NT2/D1 (cell line): Measurements from ENCODE around the gene CRYBB2.

Source experiments
- SUZ12 ChIP-seq: IDR thresholded peaks from 2 replicates; pipeline ENCODE4 v1.6.1; 2011; ENCODE audit not compliant: insufficient read length, insufficient read depth; ENCODE audit errors: extremely low read depth
- YY1 ChIP-seq: IDR thresholded peaks from 2 replicates; pipeline ENCODE4 v1.6.1; 2011; ENCODE audit not compliant: insufficient read length, insufficient read depth

DNA sequence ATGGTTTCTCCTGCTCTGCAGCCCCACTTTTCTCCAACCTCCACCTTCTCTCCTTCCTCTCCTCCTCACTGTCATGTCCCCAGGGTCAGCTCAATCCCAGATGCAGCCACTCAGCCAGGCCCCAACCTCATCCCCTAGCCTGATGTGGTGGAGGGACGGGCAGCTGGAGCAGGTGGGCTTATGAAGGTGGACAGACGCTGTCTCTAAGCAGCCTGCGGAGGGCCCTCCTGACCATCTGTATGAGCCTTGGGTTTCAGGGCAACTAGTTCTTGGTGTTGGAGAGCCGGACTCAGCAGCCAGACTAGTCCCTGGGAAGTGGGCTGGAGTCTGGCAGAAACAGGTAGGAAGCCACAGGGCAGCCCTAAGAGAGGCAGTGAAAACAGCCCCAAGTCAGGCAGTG is 18.1 kb downstream of the CRYBB2 start:
- no peak for TF ChIP-seq SUZ12
- TF ChIP-seq YY1, result no peak
